Gastroesophageal sphincter (tissue), 4 donors: ENCODE results near the gene FASN. TPM values are rescaled to one million over a fixed set of nuclear protein-coding genes. Genes with fewer than 3 reads are reported as not detected.
A peak's percentile ranks its signal among the peaks of the same experiment; 100 is the strongest.

ENCODE experiments used
- ATAC-seq: fragments of 150-250 bp; one replicate; pipeline ENCODE4 v1.9.1; 2016; ENCODE audit warnings: mild to moderate bottlenecking, moderate library complexity
- H3K27ac ChIP-seq, 4 donors: fragments of 200-600 bp; sonication (generic) in 3 of 4; 1 replicate in 3 of 4; 2 replicates in 1 of 4; pipeline ENCODE4 v1.5.1; 2016 to 2019
- H3K27me3 ChIP-seq: fragments of 200-600 bp; sonication (generic); one replicate; pipeline ENCODE4 v1.5.1; 2019
- H3K36me3 ChIP-seq, 2 donors: fragments of 200-600 bp; sonication (generic); one replicate each; pipeline ENCODE4 v1.5.1; 2019; ENCODE audit warnings: control low read depth in 1 of 2
- H3K4me1 ChIP-seq, 3 donors: fragments of 200-600 bp; sonication (generic); 1 replicate in 2 of 3; 2 replicates in 1 of 3; pipeline ENCODE4 v1.5.1; 2016 to 2019; ENCODE audit warnings: control low read depth in 2 of 3
- H3K4me3 ChIP-seq, 2 donors: fragments of 200-600 bp; sonication (generic); one replicate each; pipeline ENCODE4 v1.5.1; 2019; ENCODE audit warnings: mild to moderate bottlenecking in 1 of 2, moderate library complexity in 1 of 2
- H3K9me3 ChIP-seq, 3 donors: fragments of 200-600 bp; sonication (generic); one replicate each; pipeline ENCODE4 v1.5.1; 2017 to 2019; ENCODE audit warnings: control low read depth in 2 of 3
- EP300 ChIP-seq: sonication (generic); formaldehyde crosslinking; IDR thresholded peaks from one replicate; pipeline ENCODE4 v1.6.1; 2017; ENCODE audit warnings: antibody characterized with exemption, mild to moderate bottlenecking
- POLR2A ChIP-seq, 2 donors: fragments of 450-650 bp; IDR thresholded peaks; one replicate each; pipeline ENCODE4 v1.6.1; 2017; ENCODE audit warnings: antibody characterized with exemption in 2 of 2, mild to moderate bottlenecking in 2 of 2, moderate library complexity in 1 of 2
- POLR2AphosphoS5 ChIP-seq: sonication (generic); formaldehyde crosslinking; IDR thresholded peaks from one replicate; pipeline ENCODE4 v1.6.1; 2017; ENCODE audit warnings: antibody characterized with exemption
- WGBS, 2 donors: methylation state at CpG; one replicate each; pipeline ENCODE4 v1.1.5; 2018; ENCODE audit warnings: low coverage in 1 of 2; 5-methylcytosine and 5-hydroxymethylcytosine counted together
- total RNA-seq, 4 donors: library from RNA; depleted of rRNA; stranded (reverse); fragments of >200 nt; gene quantifications; one replicate each; pipeline ENCODE4 v1.1.0, GENCODE V29; 2016
- TF ChIP-seq, protein P1 (sequence below), 4 experiments: fragments of 200-600 bp in 2 of 4; fragments of 450-650 bp in 2 of 4; sonication (generic) in 1 of 4; IDR thresholded peaks; one replicate each; pipeline ENCODE4 v1.5.1; 2017 to 2019; ENCODE audit warnings: antibody characterized with exemption in 4 of 4, mild to moderate bottlenecking in 2 of 4, moderate library complexity in 2 of 4

The FASN gene
- total RNA-seq, 4 donors from 2014 or later: 22.6 to 52.8 (median 48.3) TPM

DNA sequence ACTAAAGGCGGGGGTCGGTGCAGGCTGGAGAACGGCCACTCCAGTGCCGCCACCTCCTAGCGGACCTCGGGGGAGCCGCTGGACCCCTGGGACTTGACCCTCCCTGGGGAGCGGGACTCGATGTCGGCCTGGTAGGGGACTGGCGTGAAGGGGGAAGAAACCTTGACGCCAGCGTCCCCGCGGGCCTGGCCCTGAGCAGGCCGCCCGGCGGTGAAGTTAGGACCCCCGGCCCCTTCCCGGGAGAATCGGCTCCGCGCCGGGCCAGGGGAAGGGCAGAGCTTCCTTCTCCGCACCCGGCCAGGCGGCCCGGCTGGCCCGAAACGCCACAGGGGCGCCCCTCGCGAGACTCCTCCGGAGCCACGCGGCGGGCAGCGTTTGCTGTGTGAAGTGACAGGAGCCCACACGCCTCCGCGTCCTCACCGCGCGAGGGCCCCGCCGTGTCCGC is 32.8 kb downstream of the FASN start:
- WGBS, 2 donors: no CpG with 5 or more reads among the region's 47 CpGs
- ATAC-seq: peak; percentile 47
- Histone ChIP-seq H3K36me3 (peaks cover 0 to 41% of the 10 kb centered on the region in 2 donors), H3K4me1 (peaks cover 0 to 29% (median 19%) of the 10 kb centered on the region in 3 donors), H3K4me3 (peak overlapping the region; percentile 72 to 85), H3K27ac (peak overlapping the region; percentile 62 to 95 (median 90)), H3K27me3 (no peaks in the 10 kb centered on the region), H3K9me3 (no peaks in the 10 kb centered on the region)
- TF ChIP-seq, protein P1, sequence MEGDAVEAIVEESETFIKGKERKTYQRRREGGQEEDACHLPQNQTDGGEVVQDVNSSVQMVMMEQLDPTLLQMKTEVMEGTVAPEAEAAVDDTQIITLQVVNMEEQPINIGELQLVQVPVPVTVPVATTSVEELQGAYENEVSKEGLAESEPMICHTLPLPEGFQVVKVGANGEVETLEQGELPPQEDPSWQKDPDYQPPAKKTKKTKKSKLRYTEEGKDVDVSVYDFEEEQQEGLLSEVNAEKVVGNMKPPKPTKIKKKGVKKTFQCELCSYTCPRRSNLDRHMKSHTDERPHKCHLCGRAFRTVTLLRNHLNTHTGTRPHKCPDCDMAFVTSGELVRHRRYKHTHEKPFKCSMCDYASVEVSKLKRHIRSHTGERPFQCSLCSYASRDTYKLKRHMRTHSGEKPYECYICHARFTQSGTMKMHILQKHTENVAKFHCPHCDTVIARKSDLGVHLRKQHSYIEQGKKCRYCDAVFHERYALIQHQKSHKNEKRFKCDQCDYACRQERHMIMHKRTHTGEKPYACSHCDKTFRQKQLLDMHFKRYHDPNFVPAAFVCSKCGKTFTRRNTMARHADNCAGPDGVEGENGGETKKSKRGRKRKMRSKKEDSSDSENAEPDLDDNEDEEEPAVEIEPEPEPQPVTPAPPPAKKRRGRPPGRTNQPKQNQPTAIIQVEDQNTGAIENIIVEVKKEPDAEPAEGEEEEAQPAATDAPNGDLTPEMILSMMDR (IDR thresholded peaks at IDR 0.05): no peak
- TF ChIP-seq POLR2A (IDR thresholded peaks at IDR 0.05) (no peak), POLR2AphosphoS5 (no peak), EP300 (no peak)

GRCh38 chr17:82064433-82065192 is 33.4 kb downstream of the FASN start:
- H3K36me3 ChIP-seq: peaks cover 0 to 47% of the 10 kb centered on the region in 2 donors
- peak overlapping the region; percentile 62 to 95 (median 90) for H3K27ac ChIP-seq
- H3K4me1 ChIP-seq: peaks cover 0 to 29% (median 19%) of the 10 kb centered on the region in 3 donors
- no peaks in the 10 kb centered on the region for H3K27me3 ChIP-seq
- TF ChIP-seq POLR2AphosphoS5 (no peak), POLR2A (IDR thresholded peaks at IDR 0.05) (no peak), EP300 (no peak)
- TF ChIP-seq, protein P1 (IDR thresholded peaks at IDR 0.05): no peak
- H3K4me3 ChIP-seq: peak overlapping the region; percentile 72 to 85
- no peak for ATAC-seq
- no CpG with 5 or more reads among the region's 36 CpGs for WGBS, 2 donors
- H3K9me3 ChIP-seq: no peaks in the 10 kb centered on the region

GRCh38 chr17:82063424-82064415 is 34.3 kb downstream of the FASN start:
- peak overlapping the region in 1 of 2 donors; percentile 72 for H3K4me3 ChIP-seq
- no peaks in the 10 kb centered on the region for H3K27me3 ChIP-seq
- no peak for ATAC-seq
- WGBS, 2 donors: 66% methylated on average over 9 of the region's 20 CpGs; no CpG with 5 or more reads in 1 of the 2 donors
- peaks cover 0 to 56% of the 10 kb centered on the region in 2 donors for H3K36me3 ChIP-seq
- TF ChIP-seq EP300 (no peak), POLR2A (IDR thresholded peaks at IDR 0.05) (no peak), POLR2AphosphoS5 (no peak)
- TF ChIP-seq, protein P1 (IDR thresholded peaks at IDR 0.05): no peak
- H3K4me1 ChIP-seq: peaks cover 0 to 29% (median 19%) of the 10 kb centered on the region in 3 donors
- H3K27ac ChIP-seq: no peak overlapping the region
- H3K9me3 ChIP-seq: no peaks in the 10 kb centered on the region

- Histone ChIP-seq H3K36me3 (peaks cover 0 to 64% of the 10 kb centered on the region in 2 donors), H3K27me3 (no peaks in the 10 kb centered on the region), H3K4me1 (peaks cover 0 to 29% (median 19%) of the 10 kb centered on the region in 3 donors), H3K4me3 (no peak overlapping the region), H3K9me3 (no peaks in the 10 kb centered on the region), H3K27ac (no peak overlapping the region)
- no CpG with 5 or more reads among the region's 9 CpGs for WGBS, 2 donors
- TF ChIP-seq EP300 (no peak), POLR2AphosphoS5 (no peak)
- TF ChIP-seq, protein P1 (IDR thresholded peaks at IDR 0.05): no peak
- no peak for ATAC-seq
Observed at GRCh38 chr17:82062984-82063368, 35.1 kb downstream of the FASN start.
